GM13976 (cell line): Measurements from ENCODE around the gene LRRC28.

Experiments
- DNase-seq: peaks from one replicate; pipeline ENCODE4 v3.0.0; 2012; ENCODE audit warnings: low spot score
- CTCF ChIP-seq: IDR thresholded peaks from 2 replicates; pipeline ENCODE4 v1.5.1; 2012; ENCODE audit warnings: borderline replicate concordance, mild to moderate bottlenecking; ENCODE audit not compliant: insufficient read depth; ENCODE audit errors: extremely low read depth, missing control alignments, control extremely low read depth
- in situ Hi-C: fragments of 300-500 bp; cut with MboI; formaldehyde crosslinking; loops from one replicate; pipeline ENCODE4 v1.12.0; 2022; ENCODE audit warnings: low sequenced_read_pairs, mixed read lengths, inconsistent platforms; ENCODE audit not compliant: unreplicated experiment

LRRC28 gene

GRCh38 chr15:99433026-99433756 lies 181.9 kb downstream of the LRRC28 start:
- no peak for TF ChIP-seq CTCF
- peak; percentile 81 for DNase-seq
- in situ Hi-C loops: no loop called here

- DNase-seq: no peak
- in situ Hi-C loops: no loop called here
- no peak for TF ChIP-seq CTCF
Observed at GRCh38 chr15:99433757-99434450, 182.6 kb downstream of the LRRC28 start.

GRCh38 chr15:99434506-99435112 lies 183.3 kb downstream of the LRRC28 start:
- no peak for TF ChIP-seq CTCF
- in situ Hi-C loops: no loop called here
- no peak for DNase-seq

GRCh38 chr15:99435113-99435695 lies 183.9 kb downstream of the LRRC28 start:
- in situ Hi-C loops: no loop called here
- no peak for TF ChIP-seq CTCF
- no peak for DNase-seq

GRCh38 chr15:99435877-99436541 lies 184.7 kb downstream of the LRRC28 start:
- DNase-seq: no peak
- no peak for TF ChIP-seq CTCF
- in situ Hi-C loops: no loop called here

GRCh38 chr15:99436542-99437314 lies 185.4 kb downstream of the LRRC28 start:
- TF ChIP-seq CTCF: no peak
- DNase-seq: no peak
- in situ Hi-C loops: no loop called here
